ENCODE results near the gene ARHGAP26. TPM values are rescaled to one million over a fixed set of nuclear protein-coding genes. Genes with fewer than 3 reads are reported as not detected.

The ARHGAP26 gene
- total and polyA plus RNA-seq, 2 experiments from 2014 or later = 9.5 to 16.8 TPM

DNA sequence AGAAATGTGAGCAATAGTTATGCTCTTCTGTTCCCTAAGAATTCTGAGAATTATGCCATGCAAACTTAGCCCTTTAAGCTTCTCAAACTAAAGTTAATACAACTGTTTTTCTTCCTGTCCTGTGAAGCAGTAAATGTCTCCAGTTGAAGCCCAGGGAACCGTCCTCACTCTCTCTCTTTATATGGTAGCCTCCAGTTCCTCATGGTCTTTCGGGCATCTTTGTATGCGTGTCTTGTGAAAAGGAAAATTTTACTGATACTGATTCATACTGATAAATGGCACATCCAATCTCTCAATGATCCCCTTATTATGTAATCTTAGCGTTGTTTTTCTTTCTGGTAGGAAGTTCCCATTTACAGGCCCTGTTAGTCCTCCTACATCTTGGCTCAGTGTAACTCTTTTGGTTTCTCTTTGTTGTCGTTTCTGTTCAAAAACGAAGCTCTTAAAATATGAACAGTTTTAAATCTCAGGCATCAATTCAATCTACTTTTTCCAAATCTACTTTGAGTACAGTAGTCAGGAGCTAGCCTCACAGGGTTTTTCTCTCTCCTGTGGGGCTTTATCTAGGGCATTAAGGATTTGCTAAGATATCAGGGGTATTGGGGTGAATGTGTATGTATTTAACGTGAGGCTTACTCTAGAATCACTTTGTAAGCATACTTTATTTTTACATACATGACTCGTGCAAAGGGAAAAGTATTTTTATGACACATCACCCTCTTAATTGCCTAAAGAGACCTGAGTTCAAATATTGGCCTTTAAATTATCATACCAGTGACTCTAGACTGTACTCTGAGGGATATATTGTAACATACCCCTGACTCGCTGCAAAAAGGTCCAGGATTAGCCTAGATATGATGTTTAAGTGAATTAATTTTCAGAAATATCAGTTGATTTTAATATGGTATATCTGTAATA is 375.3 kb downstream of the ARHGAP26 start (continued):
- TF ChIP-seq ZNF462 (CRISPR knock-in tag; IDR thresholded peaks at IDR 0.05) = no peak
- TF ChIP-seq CREB1 (CRISPR knock-in tag; IDR thresholded peaks at IDR 0.05; ENCODE audit: low read depth) = no peak
- no peak for TF ChIP-seq STAT1 (IDR thresholded peaks at IDR 0.05; ENCODE audit: unreplicated experiment)

- Histone ChIP-seq H2AFZ (no peak overlapping the region), H4K20me1 (replicated peaks; ENCODE audit: insufficient read depth) (no peaks in the 10 kb centered on the region), H3K4me2 (no peak overlapping the region), H3K79me2 (replicated peaks; ENCODE audit: insufficient read depth) (no peaks in the 10 kb centered on the region), H3K4me1 (ENCODE audit: insufficient read depth) (no peaks in the 10 kb centered on the region), H3K4me3 (no peak overlapping the region), H3K27me3 (ENCODE audit: insufficient read depth) (no peaks in the 10 kb centered on the region), H3K36me3 (ENCODE audit: insufficient read depth) (no peaks in the 10 kb centered on the region), H3F3A (replicated peaks; ENCODE audit: low read depth) (no peaks in the 10 kb centered on the region), H3K9me2 (ENCODE audit: insufficient read depth) (no peaks in the 10 kb centered on the region; the same call in 1 of the 2 replicates), H3K27ac (ENCODE audit: low read depth) (no peak overlapping the region)
- no peaks in the 10 kb centered on the region for H3K27me3 Mint-ChIP-seq (ENCODE audit: insufficient read depth, low read depth, poor library complexity)
- H3K36me3 Mint-ChIP-seq (ENCODE audit: low read depth) = peaks cover 9% of the 10 kb centered on the region; the same call in 2 of the 3 replicates
- no peak overlapping the region for H3K27ac Mint-ChIP-seq
- H3K4me1 Mint-ChIP-seq = no peaks in the 10 kb centered on the region
- no peaks in the 10 kb centered on the region for H3K9me3 Mint-ChIP-seq
- H3K4me3 Mint-ChIP-seq = no peak overlapping the region
- DNase-seq (ENCODE audit: low spot score) = no peak
- no peak for ATAC-seq
- TF ChIP-seq ZNF114 (CRISPR knock-in tag; IDR thresholded peaks at IDR 0.05) = no peak
- no peak for TF ChIP-seq JUNB (IDR thresholded peaks at IDR 0.05; ENCODE audit: unreplicated experiment)
- TF ChIP-seq STAT1 (IDR thresholded peaks at IDR 0.05; ENCODE audit: unreplicated experiment) = no peak
- TF ChIP-seq REST (IDR thresholded peaks at IDR 0.05; ENCODE audit: unreplicated experiment) = no peak
These were observed 376.0 kb downstream of the ARHGAP26 start for GRCh38 chr5:143146161-143146560.

Data from GM23338 (cell line).